HepG2 (cell line): ENCODE measurements around the gene RPL11. TPM values are rescaled to one million over a fixed set of nuclear protein-coding genes. Genes with fewer than 3 reads are reported as not detected.

Source experiments
- AKAP8 ChIP-seq: sonication (generic); formaldehyde crosslinking; IDR thresholded peaks from 2 replicates; pipeline ENCODE4 v1.5.1; 2020; ENCODE audit warnings: mild to moderate bottlenecking, missing genetic modification reagents
- ATF1 ChIP-seq: IDR thresholded peaks from 2 replicates; pipeline ENCODE4 v1.6.1; 2016; ENCODE audit warnings: mild to moderate bottlenecking, control low read depth
- CHD2 ChIP-seq: IDR thresholded peaks from 2 replicates; pipeline ENCODE4 v1.6.1; 2011; ENCODE audit warnings: low read depth, low read length, improper control_type of control experiment
- E2F1 ChIP-seq: sonication (generic); formaldehyde crosslinking; IDR thresholded peaks from 2 replicates; pipeline ENCODE4 v1.5.0; 2020; ENCODE audit warnings: missing genetic modification reagents
- KDM4B ChIP-seq: sonication (generic); formaldehyde crosslinking; IDR thresholded peaks from 2 replicates; pipeline ENCODE4 v1.4.0; 2020; ENCODE audit warnings: missing genetic modification reagents
- KLF9 ChIP-seq: IDR thresholded peaks from 2 replicates; pipeline ENCODE4 v1.6.1; 2016; ENCODE audit warnings: low read depth
- MYNN ChIP-seq: sonication (generic); formaldehyde crosslinking; IDR thresholded peaks from 2 replicates; pipeline ENCODE4 v1.4.0; 2020; ENCODE audit warnings: mild to moderate bottlenecking, low read depth, missing genetic modification reagents
- SKIL ChIP-seq: sonication (generic); formaldehyde crosslinking; IDR thresholded peaks from 2 replicates; pipeline ENCODE4 v1.8.0; 2022; ENCODE audit warnings: missing genetic modification reagents, mild to moderate bottlenecking, moderate library complexity, borderline replicate concordance
- SP1 ChIP-seq, 2 experiments: fragments of 450-650 bp in 1 of 2; sonication (generic) in 1 of 2; formaldehyde crosslinking in 1 of 2; IDR thresholded peaks; 2 replicates each; pipeline versions ENCODE4 v1.4.0 to v1.6.1; 2016 to 2020; ENCODE audit warnings: missing genetic modification reagents in 1 of 2
- TBX2 ChIP-seq: sonication (generic); formaldehyde crosslinking; IDR thresholded peaks from 2 replicates; pipeline ENCODE4 v1.5.0; 2020; ENCODE audit warnings: missing genetic modification reagents, mild to moderate bottlenecking, borderline replicate concordance
- U2AF1 ChIP-seq: fragments of 200-400 bp; formaldehyde crosslinking; optimal IDR thresholded peaks from 2 replicates; pipeline ENCODE3; 2017; ENCODE audit warnings: mild to moderate bottlenecking, low read depth, low read length
- ZNF292 ChIP-seq: sonication (generic); formaldehyde crosslinking; IDR thresholded peaks from 2 replicates; pipeline ENCODE4 v1.8.1; 2022; ENCODE audit warnings: mild to moderate bottlenecking, low read depth, missing genetic modification reagents, borderline replicate concordance
- ZNF775 ChIP-seq: sonication (generic); formaldehyde crosslinking; IDR thresholded peaks from 2 replicates; pipeline ENCODE4 v1.4.0; 2020; ENCODE audit warnings: missing genetic modification reagents, mild to moderate bottlenecking, moderate library complexity, borderline replicate concordance
- ZUFSP ChIP-seq: sonication (generic); formaldehyde crosslinking; IDR thresholded peaks from 2 replicates; pipeline ENCODE4 v1.9.0; 2021; ENCODE audit warnings: missing genetic modification reagents, mild to moderate bottlenecking, borderline replicate concordance
- polyA plus RNA-seq, 8 experiments: library from polyadenylated mRNA; depleted of rRNA in 3 of 8; stranded (reverse) in 7 of 8; unstranded in 1 of 8; fragments of >200 nt; fragmentation: Illumina TruSeq in 4 of 8; extraction: Trizol in 4 of 8; gene quantifications; 2 replicates each; pipeline versions ENCODE4 v1.2.1 to v1.2.3, GENCODE V29; 2011 to 2016; ENCODE audit warnings: low read depth in 4 of 8, missing spikeins in 1 of 8, mixed read lengths in 1 of 8; ENCODE audit not compliant: insufficient read depth in 1 of 8
- total RNA-seq, 5 experiments: library from RNA; depleted of rRNA; stranded (reverse); fragments of >200 nt; fragmentation: Illumina TruSeq; extraction: Trizol; gene quantifications; 2 replicates each; pipeline ENCODE4 v1.2.3, GENCODE V29; 2016; ENCODE audit warnings: low read depth in 1 of 5
- TF ChIP-seq, protein P1 (sequence below): sonication (generic); formaldehyde crosslinking; IDR thresholded peaks from 2 replicates; pipeline ENCODE4 v1.4.0; 2020; ENCODE audit warnings: missing genetic modification reagents, mild to moderate bottlenecking, borderline replicate concordance
- TF ChIP-seq, protein P2 (sequence below), 2 experiments: sonication (generic) in 1 of 2; formaldehyde crosslinking in 1 of 2; IDR thresholded peaks; 2 replicates each; pipeline versions ENCODE4 v1.5.1 to v1.6.1; 2011 to 2020; ENCODE audit warnings: borderline replicate concordance in 1 of 2, low read depth in 1 of 2, low read length in 1 of 2, mild to moderate bottlenecking in 1 of 2, missing genetic modification reagents in 1 of 2, moderate library complexity in 1 of 2

RPL11 gene
- total and polyA plus RNA-seq, 2 of the 13 experiments (the other 11 are each of a cell fraction or from before 2014, with no cell fraction given): 1,682 to 2,010 TPM

GRCh38 chr1:23691499-23692307, at the start of gene RPL11 (continued):
- TF ChIP-seq ZNF775 (CRISPR knock-in tag): no peak
- TF ChIP-seq MYNN (CRISPR knock-in tag): peak; percentile 85; the same call in 1 of the 2 replicates
- TF ChIP-seq E2F1 (CRISPR knock-in tag): peak; percentile 51; the same call in 1 of the 2 replicates
- TF ChIP-seq CHD2: no peak
- 0 out of 2 replicates have a peak, but pooled peaks have one; percentile 65 for TF ChIP-seq AKAP8 (CRISPR knock-in tag)
- peak; percentile 97 for TF ChIP-seq U2AF1
- no peak for TF ChIP-seq SKIL (CRISPR knock-in tag)
- TF ChIP-seq KLF9 (CRISPR knock-in tag): no peak
- TF ChIP-seq ZUFSP (CRISPR knock-in tag): no peak
- TF ChIP-seq KDM4B (CRISPR knock-in tag): peak; percentile 84; the same call in 1 of the 2 replicates
- no peak for TF ChIP-seq ZNF292
- TF ChIP-seq, protein P1, sequence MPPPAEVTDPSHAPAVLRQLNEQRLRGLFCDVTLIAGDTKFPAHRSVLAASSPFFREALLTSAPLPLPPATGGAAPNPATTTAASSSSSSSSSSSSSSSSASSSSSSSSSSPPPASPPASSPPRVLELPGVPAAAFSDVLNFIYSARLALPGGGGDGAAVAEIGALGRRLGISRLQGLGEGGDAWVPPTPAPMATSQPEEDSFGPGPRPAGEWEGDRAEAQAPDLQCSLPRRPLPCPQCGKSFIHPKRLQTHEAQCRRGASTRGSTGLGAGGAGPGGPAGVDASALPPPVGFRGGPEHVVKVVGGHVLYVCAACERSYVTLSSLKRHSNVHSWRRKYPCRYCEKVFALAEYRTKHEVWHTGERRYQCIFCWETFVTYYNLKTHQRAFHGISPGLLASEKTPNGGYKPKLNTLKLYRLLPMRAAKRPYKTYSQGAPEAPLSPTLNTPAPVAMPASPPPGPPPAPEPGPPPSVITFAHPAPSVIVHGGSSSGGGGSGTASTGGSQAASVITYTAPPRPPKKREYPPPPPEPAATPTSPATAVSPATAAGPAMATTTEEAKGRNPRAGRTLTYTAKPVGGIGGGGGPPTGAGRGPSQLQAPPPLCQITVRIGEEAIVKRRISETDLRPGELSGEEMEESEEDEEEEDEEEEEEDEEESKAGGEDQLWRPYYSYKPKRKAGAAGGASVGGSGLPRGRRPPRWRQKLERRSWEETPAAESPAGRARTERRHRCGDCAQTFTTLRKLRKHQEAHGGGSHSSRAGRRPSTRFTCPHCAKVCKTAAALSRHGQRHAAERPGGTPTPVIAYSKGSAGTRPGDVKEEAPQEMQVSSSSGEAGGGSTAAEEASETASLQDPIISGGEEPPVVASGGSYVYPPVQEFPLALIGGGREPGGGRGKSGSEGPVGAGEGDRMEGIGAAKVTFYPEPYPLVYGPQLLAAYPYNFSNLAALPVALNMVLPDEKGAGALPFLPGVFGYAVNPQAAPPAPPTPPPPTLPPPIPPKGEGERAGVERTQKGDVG (CRISPR knock-in tag): no peak
- TF ChIP-seq, protein P2, sequence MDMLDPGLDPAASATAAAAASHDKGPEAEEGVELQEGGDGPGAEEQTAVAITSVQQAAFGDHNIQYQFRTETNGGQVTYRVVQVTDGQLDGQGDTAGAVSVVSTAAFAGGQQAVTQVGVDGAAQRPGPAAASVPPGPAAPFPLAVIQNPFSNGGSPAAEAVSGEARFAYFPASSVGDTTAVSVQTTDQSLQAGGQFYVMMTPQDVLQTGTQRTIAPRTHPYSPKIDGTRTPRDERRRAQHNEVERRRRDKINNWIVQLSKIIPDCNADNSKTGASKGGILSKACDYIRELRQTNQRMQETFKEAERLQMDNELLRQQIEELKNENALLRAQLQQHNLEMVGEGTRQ (IDR thresholded peaks at IDR 0.05; ENCODE audit: low read depth, low read length): no peak
- TF ChIP-seq, protein P2 (CRISPR knock-in tag; IDR thresholded peaks at IDR 0.05; ENCODE audit: borderline replicate concordance): no peak
- TF ChIP-seq TBX2 (CRISPR knock-in tag): peak; percentile 79
- TF ChIP-seq SP1 (IDR thresholded peaks at IDR 0.05): no peak
- TF ChIP-seq SP1 (CRISPR knock-in tag; IDR thresholded peaks at IDR 0.05): peak; percentile 39; the same call in 1 of the 2 replicates
- no peak for TF ChIP-seq ATF1 (CRISPR knock-in tag)
